AG09309 (cell line): ENCODE data around the gene LRRC4B.

Experiments
- DNase-seq: peaks from one replicate; pipeline ENCODE4 v3.0.0-alpha.2; 2010; ENCODE audit warnings: low read depth
- H3K4me3 ChIP-seq: 2 replicates; pipeline ENCODE4 v1.5.1; 2011; ENCODE audit warnings: mild to moderate bottlenecking, low read depth, low read length, moderate library complexity; ENCODE audit not compliant: control insufficient read depth
- TF ChIP-seq, protein P1 (sequence below): IDR thresholded peaks from 2 replicates; pipeline ENCODE4 v1.5.1; 2011; ENCODE audit warnings: mild to moderate bottlenecking, low read depth, low read length, inconsistent platforms; ENCODE audit not compliant: insufficient read depth, control insufficient read depth; ENCODE audit errors: missing control alignments

The LRRC4B gene

DNA sequence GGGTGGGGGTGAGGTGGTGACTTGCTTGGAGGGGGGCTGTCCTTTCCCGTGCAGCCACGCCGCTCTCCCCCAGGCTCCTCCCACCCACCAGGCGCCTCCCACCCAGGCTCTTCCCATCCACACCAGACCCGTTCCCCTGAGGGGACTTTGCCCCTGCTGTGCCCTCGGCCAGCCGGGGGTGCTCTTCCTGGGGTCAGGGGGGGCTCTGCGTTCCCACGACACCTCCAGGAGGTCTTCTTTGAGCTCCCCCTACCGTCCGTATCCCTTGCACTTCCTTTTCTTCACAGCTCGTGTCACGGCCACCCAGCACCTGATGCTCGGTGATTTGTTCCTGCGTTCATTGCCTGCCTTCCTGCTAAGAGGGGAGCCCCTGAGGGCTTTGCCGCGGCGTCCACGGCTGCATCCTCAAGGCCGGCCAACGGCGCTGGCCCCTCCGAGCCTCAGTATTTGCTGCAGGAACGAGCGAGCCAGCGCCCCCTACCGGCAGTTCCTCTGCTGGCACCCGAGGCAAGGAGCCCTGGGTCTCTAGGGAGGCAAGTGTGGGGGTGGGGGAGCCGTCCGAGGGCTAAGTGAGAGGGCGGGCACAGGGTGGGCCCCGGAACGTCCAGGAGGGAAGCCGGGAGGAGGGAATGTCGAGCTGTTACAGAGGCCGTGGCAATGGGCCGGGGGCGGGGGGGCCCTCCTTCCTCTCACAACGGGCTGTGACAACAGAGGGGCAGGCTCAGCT lies 11.8 kb downstream of the LRRC4B start:
- H3K4me3 ChIP-seq = peak overlapping the region; percentile 45
- DNase-seq = peak; percentile 10
- TF ChIP-seq, protein P1, sequence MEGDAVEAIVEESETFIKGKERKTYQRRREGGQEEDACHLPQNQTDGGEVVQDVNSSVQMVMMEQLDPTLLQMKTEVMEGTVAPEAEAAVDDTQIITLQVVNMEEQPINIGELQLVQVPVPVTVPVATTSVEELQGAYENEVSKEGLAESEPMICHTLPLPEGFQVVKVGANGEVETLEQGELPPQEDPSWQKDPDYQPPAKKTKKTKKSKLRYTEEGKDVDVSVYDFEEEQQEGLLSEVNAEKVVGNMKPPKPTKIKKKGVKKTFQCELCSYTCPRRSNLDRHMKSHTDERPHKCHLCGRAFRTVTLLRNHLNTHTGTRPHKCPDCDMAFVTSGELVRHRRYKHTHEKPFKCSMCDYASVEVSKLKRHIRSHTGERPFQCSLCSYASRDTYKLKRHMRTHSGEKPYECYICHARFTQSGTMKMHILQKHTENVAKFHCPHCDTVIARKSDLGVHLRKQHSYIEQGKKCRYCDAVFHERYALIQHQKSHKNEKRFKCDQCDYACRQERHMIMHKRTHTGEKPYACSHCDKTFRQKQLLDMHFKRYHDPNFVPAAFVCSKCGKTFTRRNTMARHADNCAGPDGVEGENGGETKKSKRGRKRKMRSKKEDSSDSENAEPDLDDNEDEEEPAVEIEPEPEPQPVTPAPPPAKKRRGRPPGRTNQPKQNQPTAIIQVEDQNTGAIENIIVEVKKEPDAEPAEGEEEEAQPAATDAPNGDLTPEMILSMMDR = peak; percentile 93

GRCh38 chr19:50555450-50556281 lies 12.6 kb downstream of the LRRC4B start:
- peak overlapping the region; percentile 45; the same call in 1 of the 2 replicates for H3K4me3 ChIP-seq
- no peak for DNase-seq
- TF ChIP-seq, protein P1 = no peak

GRCh38 chr19:50555033-50555432 lies 13.2 kb downstream of the LRRC4B start:
- DNase-seq = no peak
- TF ChIP-seq, protein P1 = no peak
- no peak overlapping the region for H3K4me3 ChIP-seq

DNA sequence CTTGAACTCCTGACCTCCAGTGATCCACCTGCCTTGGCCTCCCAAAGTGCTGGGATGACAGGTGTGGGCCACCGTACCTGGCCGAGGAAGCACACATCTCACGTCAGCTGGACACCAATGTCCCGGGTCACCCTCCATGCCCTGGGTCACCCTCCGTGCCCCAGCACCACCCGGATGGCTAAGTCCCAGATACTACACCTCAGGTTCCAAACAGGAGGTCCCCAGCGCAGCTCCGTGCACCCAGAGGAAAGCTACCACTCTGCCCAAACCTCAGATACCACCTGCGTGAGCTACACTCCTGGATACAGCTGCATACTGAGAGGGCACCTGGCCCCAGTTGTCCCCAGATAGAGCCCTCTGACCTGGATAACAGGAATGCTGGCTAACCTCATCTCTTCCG lies 14.0 kb downstream of the LRRC4B start:
- DNase-seq = no peak
- no peak overlapping the region for H3K4me3 ChIP-seq
- TF ChIP-seq, protein P1 = no peak

GRCh38 chr19:50553134-50553703 lies 15.0 kb downstream of the LRRC4B start:
- DNase-seq = no peak
- no peak overlapping the region for H3K4me3 ChIP-seq
- TF ChIP-seq, protein P1 = no peak

GRCh38 chr19:50552540-50552939 lies 15.7 kb downstream of the LRRC4B start:
- no peak overlapping the region for H3K4me3 ChIP-seq
- TF ChIP-seq, protein P1 = no peak
- DNase-seq = no peak
